HG03565 (cell line): ENCODE results near the gene SOAT1.

Experiments used
- ATAC-seq: cut with Tn5 transposase; IDR thresholded peaks from one replicate; pipeline ENCODE4 v1.9.1; 2021; ENCODE audit warnings: mild to moderate bottlenecking, moderate library complexity; ENCODE audit not compliant: unreplicated experiment

Gene SOAT1

DNA sequence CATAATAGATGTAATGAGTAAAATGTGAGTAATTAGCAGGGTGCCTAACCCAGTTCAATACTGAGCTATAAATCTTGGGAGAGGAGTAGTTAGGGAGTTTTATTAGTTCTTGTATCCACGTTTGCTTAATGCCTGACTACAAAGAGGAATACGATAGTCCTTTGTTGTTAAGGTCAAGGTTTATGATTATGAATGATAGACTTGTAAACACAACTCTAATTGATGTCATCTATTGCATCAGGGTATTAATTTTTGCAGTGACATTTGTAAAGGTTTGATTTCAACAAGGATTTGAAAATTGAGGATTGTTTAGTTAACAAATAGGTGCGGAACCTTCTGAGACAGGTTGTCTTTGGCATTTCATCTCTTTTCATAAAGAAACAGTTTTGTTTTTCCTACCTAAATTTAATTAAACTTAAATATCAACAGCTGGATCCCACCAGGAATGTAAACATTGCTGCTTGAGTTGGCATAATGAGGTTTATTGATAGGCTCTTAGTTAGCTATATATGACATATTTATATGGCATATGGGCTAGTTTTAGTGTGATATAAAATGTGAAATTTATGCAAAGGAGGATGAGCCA is 9.7 kb downstream of the SOAT1 start:
- no peak for ATAC-seq

DNA sequence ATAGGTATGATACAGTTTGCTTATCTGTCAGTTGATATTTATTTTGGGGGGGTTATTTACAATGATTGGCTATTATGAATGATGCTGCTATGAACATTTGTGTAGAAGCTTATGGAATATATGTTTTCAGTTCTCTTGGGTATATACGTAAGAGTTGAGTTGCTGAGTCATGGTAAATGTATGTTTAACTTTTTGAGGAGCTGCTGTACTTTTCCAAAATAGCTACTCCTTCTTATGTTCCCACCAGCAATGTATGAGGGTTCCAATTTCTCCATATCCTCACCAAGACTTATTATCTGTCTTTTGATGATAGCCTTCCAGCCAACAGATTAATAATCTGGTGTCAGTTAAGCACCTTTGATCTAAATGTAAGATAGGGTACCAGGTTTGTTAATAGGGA is 11.9 kb downstream of the SOAT1 start:
- ATAC-seq, result no peak

DNA sequence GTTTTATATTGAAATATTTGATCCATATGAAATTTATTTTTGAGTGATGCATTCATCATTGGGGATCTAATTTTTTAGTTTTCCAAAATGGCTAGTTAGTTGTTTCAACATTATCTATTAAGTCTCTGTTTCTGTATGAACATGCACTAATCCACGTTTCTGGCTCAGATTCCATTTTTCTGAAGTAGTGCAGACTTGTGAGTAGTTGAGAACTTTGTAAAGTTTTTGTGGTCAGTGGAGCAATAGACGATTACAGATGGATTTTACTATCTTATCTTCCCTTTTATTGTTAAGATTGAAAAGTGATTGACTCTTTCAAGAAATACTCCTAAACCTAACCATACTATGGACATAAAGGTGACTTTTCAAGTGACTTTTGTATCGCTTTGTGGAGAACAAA is 16.7 kb downstream of the SOAT1 start:
- no peak for ATAC-seq

DNA sequence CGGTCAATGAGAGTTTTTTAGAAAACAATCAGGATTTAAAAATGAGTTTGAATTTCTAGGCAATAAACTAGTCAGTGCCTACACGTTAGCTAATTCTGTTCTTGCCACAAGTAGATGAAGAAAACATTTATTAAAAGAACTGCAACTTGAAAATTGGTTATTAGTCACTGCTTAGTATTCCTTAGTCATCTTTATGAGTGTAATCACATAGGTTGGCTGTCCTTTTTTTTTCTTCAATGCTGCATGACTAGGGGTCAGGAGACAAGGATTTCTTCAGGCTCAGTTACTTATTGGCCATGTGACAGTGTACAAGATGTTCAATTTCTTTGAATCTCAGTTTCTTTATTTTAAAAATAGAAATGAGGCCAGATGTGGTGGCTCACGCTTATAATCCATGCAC is 17.1 kb downstream of the SOAT1 start:
- no peak for ATAC-seq

DNA sequence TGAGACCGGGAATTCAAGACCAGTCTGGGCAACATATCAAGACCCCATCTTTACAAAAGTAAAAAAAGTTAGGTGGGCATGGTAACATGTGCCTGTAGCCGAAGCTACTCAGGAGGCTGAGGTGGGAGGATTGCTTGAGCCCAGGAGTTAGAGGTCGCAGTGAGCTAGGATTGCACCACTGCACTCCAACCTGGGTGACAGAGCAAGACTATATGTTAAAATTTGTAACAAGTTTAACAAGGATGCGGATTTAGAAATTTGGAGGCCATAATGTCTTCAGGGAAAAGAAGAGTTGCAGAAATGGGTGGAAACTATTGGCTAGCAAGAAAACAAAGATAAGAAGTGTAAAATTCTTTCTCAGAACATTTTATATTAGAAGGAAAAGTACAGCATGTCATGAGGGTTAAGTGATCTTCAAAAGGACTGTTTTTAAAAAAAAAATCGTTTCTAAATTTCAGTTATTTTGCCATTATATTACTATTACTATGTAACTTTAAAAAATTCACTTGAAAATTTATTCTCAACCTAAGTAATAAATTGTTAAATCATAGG is 17.6 kb downstream of the SOAT1 start:
- ATAC-seq, result no peak

DNA sequence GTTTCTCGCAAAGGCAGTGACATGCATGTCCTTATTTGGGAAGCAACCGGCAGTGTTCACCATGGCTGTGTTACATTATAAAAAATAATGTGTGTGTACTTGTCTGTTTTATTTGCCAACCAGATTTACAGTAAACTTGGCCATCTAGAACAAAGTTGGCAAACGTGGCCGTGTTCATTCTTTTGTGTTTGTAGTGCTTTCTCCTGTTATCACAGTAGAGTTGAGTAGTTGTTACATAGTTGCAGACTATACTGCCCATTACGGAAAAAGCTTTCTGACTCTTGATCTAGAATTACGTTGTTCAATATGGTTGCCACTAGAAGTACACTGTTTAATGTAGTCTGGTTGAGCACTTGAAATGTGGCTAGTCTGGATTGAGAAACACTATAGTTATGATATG is 19.4 kb downstream of the SOAT1 start:
- no peak for ATAC-seq

DNA sequence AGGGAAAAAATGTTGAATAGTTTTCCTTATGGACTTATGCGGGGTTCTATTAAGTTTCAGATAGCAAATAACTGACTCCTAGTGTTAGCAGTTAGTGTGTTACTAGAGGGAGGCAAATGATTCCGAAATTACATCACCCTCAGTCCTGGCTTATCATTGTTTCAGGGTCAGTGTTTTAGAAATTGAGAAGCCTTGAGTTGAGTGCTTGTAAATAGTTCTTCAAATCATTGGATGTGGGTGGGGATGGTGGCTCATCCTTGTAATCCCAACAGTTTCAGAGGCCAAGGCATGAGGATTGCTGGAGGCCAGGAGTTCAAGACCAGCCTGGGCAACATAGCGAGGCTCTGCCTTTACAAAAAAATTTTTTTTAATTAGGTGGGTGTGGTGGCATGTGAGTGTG is 21.3 kb downstream of the SOAT1 start:
- ATAC-seq, result no peak

DNA sequence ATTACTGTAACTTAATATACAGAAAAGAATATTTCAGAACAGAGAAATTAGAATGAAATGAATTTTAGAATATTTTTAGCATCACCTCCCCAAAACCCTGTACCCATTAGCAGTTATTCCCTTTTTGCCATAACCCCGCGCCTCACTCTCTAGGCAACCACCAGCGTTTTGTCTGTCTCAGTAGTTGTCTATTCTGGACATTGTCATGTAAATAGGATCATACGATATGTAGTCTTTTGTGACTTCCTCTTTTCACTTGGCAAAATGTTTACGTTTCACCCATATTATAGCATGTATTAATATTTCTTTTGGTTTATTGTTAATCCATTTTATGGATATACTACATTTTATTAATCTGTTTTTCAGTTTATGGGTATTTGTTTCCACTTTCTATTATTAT is 24.9 kb downstream of the SOAT1 start:
- ATAC-seq, result no peak

DNA sequence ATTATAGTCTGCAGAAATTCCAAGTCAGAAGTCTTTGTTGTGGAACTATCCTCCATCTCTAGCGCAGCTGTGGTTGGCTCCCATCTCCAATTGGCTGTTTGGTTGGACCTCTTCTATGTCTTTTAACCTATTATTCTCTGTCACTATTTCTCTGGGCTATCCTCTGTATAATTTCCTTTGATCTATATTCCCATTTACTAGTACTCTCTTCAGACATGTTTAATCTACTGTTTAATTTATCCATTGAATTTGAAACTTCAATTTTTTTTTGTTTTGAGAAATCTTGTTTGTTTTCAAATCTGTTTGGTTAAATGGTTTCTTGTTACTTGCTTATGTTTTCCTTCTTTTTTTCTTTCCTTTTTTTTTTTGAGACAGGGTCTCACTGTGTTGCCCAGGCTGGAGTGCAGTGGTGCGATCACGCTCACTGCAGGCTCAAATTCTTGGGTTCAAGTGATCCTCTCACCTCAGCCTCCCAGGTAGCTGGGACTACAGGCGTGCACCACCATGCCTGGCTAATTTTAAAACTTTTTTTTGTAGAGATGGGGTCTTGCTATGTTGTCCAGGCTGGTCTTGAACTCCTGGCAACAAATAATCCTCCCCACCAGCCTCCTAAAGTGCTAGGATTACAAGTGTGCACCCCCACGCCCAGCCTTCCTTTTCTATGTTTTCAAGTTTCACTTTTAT is 28.1 kb downstream of the SOAT1 start:
- ATAC-seq, result no peak

DNA sequence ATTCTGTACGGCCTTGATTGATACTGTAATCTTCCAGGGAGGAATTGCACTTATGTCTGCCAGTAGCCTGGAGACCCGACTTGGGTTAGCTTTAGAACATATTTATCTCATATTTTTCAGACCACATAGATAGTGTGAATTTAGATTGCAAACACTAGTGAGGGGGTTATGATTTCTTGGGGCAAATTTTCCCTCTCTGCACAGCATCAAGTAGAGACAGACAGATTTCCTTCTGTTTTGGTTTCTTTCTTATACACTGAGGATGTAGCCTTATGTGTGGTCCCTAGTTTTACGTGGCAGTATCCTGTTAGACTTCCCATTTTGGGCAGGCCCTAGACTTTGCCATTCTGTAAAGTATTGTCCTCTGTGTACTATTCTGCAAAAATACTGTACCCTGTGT is 29.0 kb downstream of the SOAT1 start:
- no peak for ATAC-seq

DNA sequence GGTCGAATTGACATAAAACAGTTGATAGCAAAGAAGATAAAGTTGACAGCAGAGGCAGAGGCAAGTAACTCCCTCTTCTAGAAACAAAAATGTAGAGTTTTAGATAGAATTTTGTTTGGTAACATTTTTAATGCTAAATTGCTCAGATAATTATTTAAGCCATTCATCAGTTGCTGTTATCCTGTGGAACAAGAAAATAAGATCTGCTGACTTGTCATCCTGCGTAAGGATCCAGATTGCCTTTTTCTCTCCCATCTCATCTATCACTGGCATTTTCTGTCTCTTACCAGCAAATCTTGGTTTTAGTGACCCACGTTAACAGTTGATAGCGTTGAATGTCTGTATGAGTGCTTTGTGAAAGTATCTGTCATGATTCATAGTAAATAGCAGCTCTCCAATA is 29.8 kb downstream of the SOAT1 start:
- ATAC-seq, result no peak

DNA sequence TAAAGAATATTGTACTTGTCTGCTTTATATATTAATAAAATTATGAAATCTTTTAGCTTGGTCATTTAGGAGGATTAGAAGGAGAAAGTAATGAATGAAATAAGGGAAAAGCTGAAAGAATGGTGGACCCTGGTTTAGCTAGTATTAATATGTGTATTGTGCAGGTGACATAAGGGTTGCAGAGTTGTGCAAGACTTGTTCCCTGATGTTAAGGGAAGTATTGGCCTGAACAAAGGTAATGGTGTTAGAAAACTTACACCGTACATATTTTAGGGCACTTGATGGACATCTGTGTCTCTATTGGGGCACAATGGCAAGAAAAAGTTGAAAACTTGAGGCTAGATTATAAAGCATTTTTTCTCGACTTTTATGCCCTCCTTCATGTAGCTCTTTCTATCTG is 32.2 kb downstream of the SOAT1 start:
- no peak for ATAC-seq

DNA sequence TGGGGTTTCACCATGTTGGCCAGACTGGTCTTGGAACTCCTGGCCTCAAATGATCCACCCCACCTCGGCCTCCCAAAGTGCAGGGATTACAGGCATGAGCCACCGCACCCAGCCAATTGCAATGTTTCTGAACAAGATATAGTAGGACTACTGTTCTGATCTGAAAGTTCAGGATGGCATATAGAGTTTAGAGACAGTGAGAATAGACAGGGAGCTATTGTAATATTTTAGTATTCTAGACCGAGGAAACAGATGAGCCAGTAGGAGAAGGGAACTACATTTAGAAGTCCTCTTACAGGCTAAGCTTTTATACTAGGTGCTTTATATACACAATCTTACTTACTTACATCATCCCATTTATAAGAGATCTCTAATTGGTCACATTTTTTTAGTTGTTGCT is 33.1 kb downstream of the SOAT1 start:
- ATAC-seq, result no peak

DNA sequence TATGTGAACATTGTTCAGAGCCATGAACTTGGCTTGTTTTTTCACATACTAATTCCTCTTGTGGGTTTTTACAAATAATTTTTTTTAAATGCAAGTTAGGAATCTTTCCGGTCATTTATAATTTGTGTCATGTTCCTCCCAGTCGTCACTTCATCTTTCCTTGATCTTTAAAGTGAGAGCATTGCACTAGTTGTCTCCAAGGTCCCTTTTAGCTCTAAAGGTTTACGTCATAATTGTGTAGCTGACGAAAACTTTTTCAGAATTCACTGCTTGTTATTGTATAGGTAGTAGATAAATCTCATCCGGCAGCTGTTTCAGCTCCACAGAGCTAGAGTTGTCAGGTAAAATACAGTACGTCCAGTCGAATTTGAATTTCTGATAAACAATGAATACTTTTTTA is 33.6 kb downstream of the SOAT1 start:
- no peak for ATAC-seq

DNA sequence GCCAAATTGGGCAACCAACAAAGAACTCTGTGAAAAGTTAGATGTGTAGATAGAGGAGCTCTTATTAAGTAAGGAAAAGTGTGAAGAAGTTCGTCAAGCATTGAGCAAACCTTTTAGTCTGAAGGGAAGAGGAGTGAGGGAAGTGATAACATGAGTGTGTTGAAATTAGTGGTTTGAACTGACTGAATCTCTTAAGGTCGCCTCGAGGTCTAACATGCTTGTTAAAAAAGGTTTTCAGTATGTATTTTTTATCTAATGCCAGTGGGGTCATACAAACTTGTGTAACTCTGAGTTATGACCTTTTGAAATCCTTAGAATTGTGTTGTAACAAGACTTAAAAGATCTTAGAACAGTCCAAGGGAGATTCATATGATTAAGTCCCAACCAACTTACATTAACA is 34.1 kb downstream of the SOAT1 start:
- no peak for ATAC-seq

DNA sequence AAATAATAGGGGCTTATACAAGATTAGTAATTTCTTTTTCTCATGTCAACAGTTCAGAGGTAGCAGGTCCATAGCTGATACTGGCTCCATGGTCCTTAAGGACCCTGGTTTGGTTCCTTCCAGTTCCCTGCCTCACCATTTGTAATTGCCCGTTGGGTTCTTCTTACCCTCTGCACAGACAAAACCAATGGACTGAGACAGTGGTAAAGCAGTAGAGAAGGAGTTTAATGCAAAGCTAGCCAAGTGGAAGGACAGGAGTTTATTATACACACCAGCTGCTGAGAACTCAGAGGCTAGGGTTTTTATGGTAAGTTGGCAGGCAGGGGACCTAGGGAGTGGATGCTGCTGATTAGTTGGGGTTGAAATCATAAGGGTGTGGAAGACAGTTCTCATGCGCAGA is 36.3 kb downstream of the SOAT1 start:
- no peak for ATAC-seq

DNA sequence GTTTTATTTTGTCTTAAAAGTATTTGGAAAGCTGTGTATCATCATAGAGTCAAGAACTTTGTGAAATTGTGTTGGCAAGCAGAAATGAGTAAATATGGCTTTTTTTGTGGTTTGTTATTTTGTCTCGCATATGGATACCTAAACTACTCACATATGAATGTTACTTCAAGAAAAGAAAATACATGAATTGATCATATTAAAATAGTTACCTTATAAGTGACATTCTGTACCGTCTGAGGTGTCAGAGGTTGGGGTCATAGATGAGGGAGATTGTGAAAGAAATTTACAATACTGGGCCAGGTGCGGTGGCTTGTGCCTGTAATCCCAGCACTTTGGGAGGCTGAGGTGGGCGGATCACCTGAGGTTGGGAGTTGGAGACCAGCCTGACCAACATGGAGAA is 40.8 kb downstream of the SOAT1 start:
- ATAC-seq, result no peak

DNA sequence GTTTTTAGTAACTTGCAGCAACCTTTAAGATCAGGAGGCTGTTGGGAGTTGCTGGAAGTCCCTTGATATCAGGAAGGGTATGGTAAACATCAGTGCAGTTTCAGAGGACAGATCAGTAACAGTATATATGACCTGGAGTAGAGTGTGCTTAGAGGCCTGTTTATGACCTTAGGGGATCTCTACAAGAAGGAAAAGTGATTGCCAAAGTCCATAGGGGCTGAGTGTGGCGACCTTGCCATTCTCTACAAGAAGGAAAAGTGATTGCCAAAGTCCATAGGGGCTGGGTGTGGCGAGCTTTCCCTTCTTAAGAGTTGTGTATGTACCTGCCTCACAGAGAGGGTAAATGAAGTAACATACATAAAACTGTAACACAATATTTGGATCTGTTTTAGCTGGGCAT is 43.7 kb downstream of the SOAT1 start:
- no peak for ATAC-seq

DNA sequence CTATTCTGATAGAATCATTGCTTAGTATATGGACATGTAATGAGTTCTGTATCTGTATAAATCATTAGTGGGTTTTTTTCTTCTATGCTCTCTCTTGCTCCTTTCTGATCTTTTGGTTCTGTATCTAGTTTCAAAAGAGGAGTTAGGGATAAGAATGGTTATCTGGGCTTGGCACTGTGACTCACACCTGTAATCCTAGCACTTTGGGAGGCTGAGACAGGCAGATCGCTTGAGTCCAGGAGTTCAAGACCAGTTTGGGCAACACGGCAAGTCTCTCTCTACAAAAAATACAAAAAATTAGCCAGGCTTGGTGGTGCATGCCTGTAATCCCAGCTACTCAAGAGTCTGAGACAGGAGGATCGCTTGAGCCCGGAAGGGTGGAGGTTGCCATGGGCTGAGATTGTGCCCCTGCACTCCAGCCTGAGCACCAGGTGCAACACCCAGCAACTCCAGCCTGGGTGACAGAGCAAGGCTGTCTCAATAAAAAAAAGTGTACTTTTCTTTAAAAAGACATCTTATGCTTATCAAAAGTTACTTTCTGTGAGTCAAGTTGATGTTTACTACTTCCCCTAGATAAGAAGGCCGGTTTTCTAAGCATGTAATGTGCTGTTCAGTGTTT is 44.5 kb downstream of the SOAT1 start:
- no peak for ATAC-seq

DNA sequence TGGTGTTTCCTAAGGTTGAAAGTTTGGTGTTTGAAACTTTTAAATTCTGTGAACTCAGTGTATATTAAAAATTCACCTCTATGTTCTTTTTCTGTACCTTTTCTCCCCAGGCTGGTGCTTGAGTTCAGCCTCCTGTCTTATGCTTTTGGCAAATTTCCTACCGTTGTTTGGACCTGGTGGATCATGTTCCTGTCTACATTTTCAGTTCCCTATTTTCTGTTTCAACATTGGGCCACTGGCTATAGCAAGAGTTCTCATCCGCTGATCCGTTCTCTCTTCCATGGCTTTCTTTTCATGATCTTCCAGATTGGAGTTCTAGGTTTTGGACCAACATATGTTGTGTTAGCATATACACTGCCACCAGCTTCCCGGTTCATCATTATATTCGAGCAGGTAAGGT is 47.3 kb downstream of the SOAT1 start:
- no peak for ATAC-seq

DNA sequence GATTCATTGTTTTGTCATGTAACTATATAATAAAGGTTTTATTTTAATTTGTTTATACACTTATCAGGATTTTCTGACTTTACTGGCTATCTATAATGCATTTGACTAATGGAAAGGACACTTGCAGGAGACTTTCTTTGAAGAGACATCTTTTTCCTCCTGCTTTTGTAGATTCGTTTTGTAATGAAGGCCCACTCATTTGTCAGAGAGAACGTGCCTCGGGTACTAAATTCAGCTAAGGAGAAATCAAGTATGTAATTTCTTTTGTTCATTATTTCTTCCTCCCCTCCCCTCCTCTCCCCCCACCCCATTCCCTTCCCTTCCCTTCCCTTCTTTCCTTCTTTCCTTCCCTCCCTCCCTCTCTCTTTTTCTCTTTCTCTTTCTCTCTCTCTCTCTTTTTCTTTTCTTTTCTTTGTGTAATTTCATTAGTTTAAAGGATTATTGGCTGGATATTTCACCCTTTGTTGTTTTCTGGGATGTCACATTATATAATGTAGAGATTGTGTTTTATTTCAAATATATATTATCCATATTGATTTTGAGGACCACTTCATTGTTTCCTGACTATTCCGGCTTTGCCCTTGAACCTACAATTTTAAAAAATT is 48.4 kb downstream of the SOAT1 start:
- no peak for ATAC-seq
